CD4-positive, alpha-beta T cell treated with Interleukin-17A for 4 hours (primary cell): ENCODE measurements around the gene KRT72.

Experiments used
- DNase-seq: peaks from one replicate; pipeline ENCODE4 v3.0.0-alpha.2; 2020; ENCODE audit warnings: mixed read lengths

KRT72 gene

GRCh38 chr12:52629281-52630007 lies 28.2 kb upstream of the KRT72 start:
- DNase-seq, result no peak

GRCh38 chr12:52628841-52629240 lies 27.6 kb upstream of the KRT72 start:
- no peak for DNase-seq

DNA sequence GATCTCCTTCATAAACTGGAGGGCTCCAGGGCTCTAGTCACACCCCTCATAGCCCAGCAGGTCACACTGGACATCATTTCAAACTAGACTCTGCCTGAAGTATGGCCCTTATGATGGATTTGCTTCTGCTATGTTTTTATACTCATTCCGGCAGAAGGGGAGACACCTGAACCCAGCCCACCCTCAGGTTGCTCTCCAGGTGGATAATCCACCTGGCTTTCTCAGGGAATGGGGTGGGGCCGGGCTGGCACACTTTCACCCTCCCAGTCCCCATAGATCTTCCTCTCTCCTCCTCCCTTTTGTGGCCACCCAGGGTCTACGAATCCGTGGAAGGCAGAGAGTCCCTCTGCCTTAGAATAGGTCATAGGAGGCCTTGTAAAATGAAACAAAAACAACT lies 26.8 kb upstream of the KRT72 start:
- no peak for DNase-seq

DNA sequence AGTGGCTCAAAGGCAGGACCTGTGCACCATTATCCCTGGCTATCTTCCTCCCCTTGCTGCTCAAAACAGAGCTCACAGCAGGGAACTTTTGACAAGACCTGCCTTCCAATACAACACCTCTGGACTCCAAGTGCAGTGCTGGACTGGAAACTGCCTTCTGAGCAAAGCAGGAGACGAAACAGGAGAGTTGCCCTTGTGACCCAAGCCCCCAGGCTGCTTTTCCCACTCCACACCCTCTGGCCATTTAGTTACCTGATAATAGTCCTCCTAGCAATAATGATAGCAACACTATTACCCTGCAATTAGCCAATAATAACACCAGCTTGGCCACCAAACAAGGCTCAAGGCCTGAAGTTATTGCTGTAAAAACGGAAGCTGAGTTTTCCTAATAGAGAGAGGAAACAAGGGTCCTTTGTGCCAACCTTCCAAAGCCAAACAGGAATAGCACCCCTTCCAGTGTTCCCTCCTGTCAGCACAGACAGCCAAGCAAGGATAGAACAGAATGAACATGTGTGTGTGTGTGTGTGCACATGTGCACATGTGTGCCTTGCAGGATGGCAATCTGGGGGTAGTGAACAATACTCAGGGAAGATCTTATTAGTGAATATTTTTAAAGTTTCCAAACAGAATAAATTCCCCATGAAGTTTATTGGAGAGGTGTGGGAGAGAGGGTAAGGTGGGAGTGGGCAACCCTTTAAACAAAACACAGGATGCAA lies 26.3 kb upstream of the KRT72 start:
- DNase-seq, result no peak

DNA sequence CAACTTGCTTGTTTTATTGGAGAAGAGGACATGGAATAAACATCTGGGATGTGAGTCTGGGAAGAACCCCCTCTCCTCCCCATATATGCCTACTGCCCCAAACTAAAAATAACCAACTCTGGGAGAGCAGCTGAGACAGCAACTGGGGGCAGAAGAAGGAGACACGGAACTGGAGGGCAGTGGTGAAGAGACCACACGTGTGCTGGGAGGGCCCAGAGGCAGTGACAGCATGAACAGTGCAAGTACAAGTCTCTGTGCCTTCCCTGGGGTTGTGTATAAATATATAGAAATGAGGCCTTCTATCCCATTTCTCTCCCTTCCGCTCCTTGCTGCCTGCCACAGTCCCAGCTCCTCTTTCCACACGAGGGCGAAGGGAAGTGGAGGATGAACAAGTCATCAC lies 21.1 kb upstream of the KRT72 start:
- DNase-seq, result no peak

GRCh38 chr12:52618866-52619265 lies 17.6 kb upstream of the KRT72 start:
- DNase-seq, result no peak

GRCh38 chr12:52618216-52618615 lies 17.0 kb upstream of the KRT72 start, which contains the start of gene KRT73:
Gene KRT73, minus strand, starts transcription at chr12:52618559. Its CDS starts 35 bp downstream, at chr12:52618524.
- DNase-seq, result no peak

DNA sequence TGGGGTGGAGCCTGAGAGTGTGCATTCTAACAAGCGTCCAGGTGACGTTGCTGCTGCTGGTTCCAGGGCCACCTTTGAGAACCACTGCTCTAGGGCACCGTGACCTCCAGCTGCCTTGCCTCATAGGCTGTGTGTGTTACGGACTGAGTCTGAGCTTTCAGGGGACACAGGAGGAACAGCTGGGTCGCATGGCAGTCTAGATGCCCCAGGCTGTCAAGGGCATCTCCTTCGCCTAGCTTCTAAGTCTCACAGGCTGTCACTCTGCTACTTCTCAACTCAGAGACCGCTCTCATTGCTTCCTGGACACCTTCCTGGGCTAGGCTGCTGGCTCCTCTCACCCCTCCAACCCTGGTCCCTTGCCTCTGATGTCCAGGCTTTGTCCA lies 16.1 kb upstream of the KRT72 start:
- DNase-seq, result no peak

DNA sequence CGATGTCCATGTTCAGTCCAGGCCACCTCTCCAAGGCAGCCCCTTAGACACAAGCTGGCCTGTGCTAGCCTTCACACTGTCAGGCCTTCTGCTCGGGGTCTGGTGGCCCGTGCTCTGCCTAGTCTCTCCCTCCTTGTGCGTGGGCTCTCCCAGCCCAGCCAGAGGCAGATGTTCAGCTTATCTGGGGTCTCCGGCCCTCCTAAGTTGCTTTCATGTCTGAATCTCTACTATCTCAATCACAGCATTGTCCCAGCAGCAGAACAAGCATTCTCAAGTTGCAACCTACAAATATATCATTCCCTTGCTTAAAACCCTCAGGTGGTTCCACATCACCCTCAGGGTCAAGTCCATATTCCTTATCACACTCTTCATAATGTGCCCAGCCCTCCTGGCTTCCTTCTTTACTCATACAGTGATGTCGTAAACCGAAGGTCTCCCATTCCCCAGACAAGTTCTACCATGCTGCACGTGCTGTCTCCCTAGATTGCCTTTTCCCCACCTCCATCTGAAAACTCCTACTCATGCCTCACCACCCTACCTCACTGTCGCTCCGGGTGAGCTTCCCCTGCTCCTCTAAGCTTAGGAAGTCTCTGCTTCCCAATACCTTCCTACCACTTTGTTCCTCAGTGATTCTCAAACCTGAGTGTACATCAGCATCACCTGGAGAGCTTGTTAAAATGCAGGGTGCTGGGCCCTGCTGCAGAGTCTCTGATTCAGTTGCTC lies 15.6 kb upstream of the KRT72 start:
- no peak for DNase-seq

- no peak for DNase-seq
Measured at GRCh38 chr12:52615912-52616311, 14.6 kb upstream of the KRT72 start.

DNA sequence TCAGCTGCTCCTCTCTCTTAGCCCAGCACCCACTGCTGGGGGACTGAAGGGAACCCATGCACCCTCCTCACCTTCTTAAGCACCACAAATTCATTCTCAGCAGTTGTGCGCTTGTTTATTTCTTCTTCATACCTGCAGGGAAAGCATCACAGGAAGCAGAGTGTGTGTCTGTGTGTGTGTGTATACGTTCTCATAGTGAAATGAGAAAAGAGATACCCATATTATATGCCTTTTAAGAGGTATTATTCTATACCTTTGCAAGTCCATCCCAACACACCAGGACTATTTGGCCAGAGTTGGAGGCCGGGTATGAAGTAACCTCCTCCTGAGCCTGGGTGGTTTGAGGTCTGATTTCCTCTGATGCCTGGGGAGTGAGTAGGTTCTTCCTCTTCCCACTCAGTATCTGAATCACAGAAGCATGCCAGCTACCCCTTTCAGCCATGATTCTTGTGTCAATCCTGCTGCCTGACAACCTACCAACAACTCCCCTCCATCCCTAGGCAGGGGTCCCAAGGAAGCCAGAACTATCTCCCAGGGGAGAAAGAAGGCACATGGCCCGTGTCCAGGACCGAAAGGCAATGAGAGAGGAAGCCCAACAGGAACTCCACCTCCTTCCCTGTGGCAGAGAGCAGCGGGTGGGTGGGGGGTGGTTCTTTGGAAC lies 14.1 kb upstream of the KRT72 start:
- DNase-seq, result peak; percentile 39

DNA sequence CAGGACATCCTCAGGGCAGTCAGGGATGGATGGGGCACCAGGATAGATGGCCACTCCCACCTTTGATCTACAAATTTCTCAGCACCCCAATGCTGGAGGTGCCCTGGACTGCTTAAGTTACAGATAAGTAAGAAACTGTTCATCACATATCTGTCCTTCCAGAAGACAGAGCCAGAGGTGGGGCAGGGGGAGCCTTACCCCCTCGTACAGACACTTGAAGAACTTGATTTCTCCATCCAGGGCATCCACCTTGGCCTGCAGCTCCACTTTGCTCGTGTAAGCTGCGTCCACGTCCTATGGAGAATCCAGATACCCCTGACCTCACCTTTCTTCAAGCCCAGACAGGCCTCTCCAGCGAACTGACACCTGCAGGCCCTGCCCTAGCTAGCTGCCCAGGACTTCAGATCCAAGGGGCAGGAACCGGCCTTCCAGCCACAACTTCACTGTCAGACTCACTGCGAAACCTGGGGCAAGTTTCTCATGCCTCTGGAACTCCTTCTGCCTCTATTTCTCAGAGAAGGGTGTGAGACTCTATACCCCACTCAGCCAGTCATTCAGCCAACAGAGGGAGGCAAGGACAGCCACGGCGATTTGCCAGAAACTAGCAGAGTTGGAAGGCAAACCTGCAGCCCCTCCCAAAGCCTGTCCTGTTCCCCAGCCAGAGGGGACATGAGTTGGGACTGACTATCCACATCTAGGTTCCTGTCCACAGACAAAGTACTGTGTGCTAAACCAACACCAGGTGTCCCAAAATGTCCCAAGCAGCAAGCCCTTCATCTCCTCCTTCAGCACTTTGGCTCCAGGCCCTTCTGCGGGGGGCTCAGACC lies 13.3 kb upstream of the KRT72 start:
- DNase-seq, result no peak

DNA sequence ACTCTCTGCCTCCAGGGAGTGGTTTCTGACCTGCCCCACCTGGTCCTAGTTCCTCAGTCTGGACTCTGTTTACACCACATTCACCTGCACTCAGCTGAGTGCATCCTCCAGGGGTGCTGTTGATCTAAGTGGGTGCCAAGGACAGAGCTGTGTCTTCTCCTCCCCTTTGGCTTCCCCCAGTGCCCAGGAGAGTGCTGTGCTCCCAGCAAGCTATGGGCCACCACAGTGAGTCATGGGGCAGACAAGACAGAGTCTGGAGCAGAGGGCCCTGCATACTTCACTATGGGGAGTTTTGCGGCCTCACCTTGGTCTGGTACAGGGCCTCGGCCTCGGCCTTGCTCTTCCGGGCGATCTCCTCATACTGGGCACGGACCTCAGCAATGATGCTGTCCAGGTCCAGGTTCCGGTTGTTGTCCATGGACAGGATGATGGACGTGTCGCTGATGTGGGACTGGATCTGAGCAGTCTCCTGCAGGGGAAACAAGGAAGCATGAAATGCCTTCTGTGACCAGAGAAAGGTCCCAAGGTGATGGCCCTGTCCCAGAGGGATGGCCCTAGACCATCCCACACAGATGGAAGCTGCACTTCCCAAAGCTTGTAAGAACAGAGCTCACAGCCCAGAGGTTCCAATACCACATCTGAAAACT lies 12.2 kb upstream of the KRT72 start:
- DNase-seq, result peak; percentile 46

- peak; percentile 42 for DNase-seq
Measured at GRCh38 chr12:52612431-52613383, 11.4 kb upstream of the KRT72 start.

- DNase-seq, result no peak
Measured at GRCh38 chr12:52611080-52611468, 9.8 kb upstream of the KRT72 start.

DNA sequence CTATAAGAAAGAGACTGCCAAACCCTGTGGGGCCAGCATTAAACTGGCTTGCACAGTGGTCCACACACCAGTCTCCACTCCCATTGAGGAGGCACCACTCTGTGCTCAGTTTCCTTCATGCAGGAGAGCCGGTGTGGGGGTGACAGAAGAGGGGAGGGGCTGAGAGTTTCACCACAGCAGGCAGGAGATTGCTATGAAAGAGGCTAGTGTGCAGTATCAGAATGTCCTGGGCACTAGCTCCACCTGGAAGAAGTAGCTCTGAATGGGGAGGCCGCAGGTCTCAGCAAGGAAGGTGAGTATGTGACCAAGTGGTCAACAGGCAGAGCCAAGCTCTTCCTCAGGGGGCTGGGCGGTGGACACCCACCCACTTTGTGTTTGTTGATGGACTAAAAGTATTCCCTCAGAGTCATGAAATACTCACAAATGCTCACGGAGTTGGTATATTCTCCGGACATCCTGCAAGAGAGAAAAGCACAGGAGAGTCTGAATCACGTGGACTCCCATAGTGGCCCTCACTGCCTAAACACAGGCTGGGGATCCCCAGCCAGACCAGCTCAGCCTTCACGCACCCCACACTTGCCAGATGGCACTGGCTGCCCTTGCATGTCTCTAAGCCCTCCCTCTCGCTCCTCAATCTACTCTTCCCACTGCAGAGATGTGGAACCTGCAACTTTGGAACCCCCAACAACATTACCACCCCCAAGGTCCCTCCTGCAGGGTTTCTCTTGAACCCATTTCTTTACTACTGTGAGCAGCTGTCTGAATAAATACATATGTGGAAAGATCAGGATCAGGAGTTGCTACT lies 7.8 kb upstream of the KRT72 start:
- DNase-seq, result peak; percentile 45

- no peak for DNase-seq
Measured at GRCh38 chr12:52608161-52608560, 6.9 kb upstream of the KRT72 start.

GRCh38 chr12:52607314-52607713 lies 6.1 kb upstream of the KRT72 start:
- DNase-seq, result no peak

- no peak for DNase-seq
Measured at GRCh38 chr12:52606581-52607218, 5.4 kb upstream of the KRT72 start.
